GM12874 (cell line): ENCODE measurements around the gene NFIA.

Experiments
- TF ChIP-seq, protein P1 (sequence below): IDR thresholded peaks from 2 replicates; pipeline ENCODE4 v1.5.1; 2011; ENCODE audit warnings: low read depth, mild to moderate bottlenecking, control low read depth, low read length, moderate library complexity; ENCODE audit not compliant: insufficient read depth

The NFIA gene

GRCh38 chr1:61079296-61079897, 3.0 kb upstream of the NFIA start:
- TF ChIP-seq, protein P1, sequence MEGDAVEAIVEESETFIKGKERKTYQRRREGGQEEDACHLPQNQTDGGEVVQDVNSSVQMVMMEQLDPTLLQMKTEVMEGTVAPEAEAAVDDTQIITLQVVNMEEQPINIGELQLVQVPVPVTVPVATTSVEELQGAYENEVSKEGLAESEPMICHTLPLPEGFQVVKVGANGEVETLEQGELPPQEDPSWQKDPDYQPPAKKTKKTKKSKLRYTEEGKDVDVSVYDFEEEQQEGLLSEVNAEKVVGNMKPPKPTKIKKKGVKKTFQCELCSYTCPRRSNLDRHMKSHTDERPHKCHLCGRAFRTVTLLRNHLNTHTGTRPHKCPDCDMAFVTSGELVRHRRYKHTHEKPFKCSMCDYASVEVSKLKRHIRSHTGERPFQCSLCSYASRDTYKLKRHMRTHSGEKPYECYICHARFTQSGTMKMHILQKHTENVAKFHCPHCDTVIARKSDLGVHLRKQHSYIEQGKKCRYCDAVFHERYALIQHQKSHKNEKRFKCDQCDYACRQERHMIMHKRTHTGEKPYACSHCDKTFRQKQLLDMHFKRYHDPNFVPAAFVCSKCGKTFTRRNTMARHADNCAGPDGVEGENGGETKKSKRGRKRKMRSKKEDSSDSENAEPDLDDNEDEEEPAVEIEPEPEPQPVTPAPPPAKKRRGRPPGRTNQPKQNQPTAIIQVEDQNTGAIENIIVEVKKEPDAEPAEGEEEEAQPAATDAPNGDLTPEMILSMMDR = no peak

GRCh38 chr1:61079898-61080336, 2.4 kb upstream of the NFIA start:
- TF ChIP-seq, protein P1 = no peak

GRCh38 chr1:61080413-61081143, 1.8 kb upstream of the NFIA start:
- TF ChIP-seq, protein P1 = no peak

- TF ChIP-seq, protein P1 = no peak
These were observed 1.1 kb upstream of the NFIA start for GRCh38 chr1:61081144-61081685.

DNA sequence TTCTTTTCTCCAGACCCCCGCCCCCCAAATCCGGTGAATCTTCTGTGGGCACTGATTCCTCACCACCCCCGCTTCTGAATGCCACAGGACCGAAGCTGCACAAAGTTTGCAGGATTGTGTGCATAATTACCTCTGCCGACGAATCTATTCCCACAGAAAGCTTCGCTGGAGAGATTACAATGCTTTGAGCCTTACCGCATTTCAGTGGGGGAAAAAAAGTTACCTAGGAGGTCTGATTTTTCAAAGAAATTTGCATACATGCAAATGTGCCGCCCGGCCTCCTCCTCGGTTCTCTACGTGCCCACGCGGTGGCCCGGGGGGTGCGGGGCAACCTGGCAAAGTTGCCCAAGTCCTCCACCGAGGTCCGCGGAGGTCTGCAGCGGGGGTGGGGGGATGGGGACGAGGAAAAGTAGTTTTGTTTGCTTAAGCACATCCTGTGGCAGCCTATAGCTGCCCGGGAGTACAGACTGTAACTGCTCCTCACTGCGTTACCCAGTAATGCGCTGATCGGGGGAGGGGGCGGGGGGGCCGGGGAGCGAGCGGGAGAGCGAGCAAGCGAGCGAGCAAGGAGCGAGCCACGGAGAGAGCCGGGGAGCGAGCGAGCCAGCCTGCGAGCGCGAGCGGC, 563 bp upstream of the NFIA start:
- TF ChIP-seq, protein P1 = no peak

DNA sequence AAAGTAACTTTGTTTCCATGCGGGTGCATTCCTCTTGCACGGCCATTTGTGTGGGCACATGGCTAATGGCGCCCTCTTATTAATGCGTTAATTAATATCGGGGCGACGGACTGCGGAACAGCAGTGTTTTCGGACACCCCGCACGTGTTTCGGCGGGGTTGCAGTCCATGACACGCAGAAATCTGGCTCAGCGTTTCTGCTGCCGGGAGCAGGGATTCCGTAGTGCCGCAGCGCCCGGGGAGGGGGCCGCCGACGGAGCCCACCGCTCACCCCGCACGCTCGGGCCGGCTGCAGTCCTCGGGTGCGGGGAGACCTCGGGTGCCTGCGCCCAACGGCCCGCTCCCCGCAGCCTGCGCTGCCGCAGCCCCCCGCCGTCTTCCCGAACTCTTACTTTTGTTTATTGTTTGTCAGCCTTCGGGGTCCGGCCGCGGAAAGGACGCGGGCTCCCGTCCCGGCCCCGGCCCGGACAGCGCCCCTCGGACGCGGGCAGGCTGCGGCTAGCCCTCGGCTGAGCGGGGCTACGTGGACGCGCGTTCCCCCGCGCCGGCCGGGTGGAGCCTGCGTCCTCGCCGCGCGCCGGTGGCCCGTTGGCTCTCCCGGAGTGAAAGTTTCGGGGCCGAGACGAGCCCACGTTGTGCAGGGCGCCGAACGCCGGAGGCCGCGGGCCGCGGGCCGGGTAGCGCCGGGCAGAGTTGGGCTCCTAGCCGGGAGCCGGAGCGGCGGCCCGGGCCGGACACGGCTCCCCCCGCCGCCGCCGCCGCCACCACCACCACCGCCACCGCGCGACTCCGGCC, 849 bp downstream of the NFIA start:
- TF ChIP-seq, protein P1 = no peak
